ENCODE data around the gene MAPK8IP3.

MAPK8IP3 gene

GRCh38 chr16:1765826-1766225, 59.8 kb downstream of the MAPK8IP3 start:
- Histone ChIP-seq H3K4me2 (ENCODE audit: low read length) (no peak overlapping the region), H3K79me2 (ENCODE audit: low read length) (no peaks in the 10 kb centered on the region; the same call in 1 of the 2 replicates), H4K20me1 (ENCODE audit: insufficient read depth, low read length) (no peaks in the 10 kb centered on the region), H3K27me3 (ENCODE audit: low read depth, low read length) (no peaks in the 10 kb centered on the region), H3K4me3 (ENCODE audit: low read length) (no peak overlapping the region), H2AFZ (ENCODE audit: low read depth, low read length) (no peak overlapping the region), H3K27ac (ENCODE audit: low read length) (no peak overlapping the region), H3K9me3 (ENCODE audit: insufficient read depth, low read length) (no peaks in the 10 kb centered on the region), H3K36me3 (replicated peaks; ENCODE audit: low read depth, low read length) (peaks cover 6% of the 10 kb centered on the region), H3K4me1 (ENCODE audit: low read length) (peaks cover 3% of the 10 kb centered on the region; the same call in 1 of the 2 replicates), H3K9ac (ENCODE audit: low read length) (no peak overlapping the region)
- TF ChIP-seq EZH2phosphoT487 (IDR thresholded peaks at IDR 0.05; ENCODE audit: low read depth) = no peak
- no peak for TF ChIP-seq CTCF (IDR thresholded peaks at IDR 0.05; ENCODE audit: low read depth, low read length)

GRCh38 chr16:1766231-1766630, 60.2 kb downstream of the MAPK8IP3 start:
- Histone ChIP-seq H3K27me3 (ENCODE audit: low read depth, low read length) (no peaks in the 10 kb centered on the region), H3K4me1 (ENCODE audit: low read length) (peaks cover 3% of the 10 kb centered on the region; the same call in 1 of the 2 replicates), H3K36me3 (replicated peaks; ENCODE audit: low read depth, low read length) (peaks cover 6% of the 10 kb centered on the region)

GRCh38 chr16:1766701-1767100, 60.7 kb downstream of the MAPK8IP3 start:
- Histone ChIP-seq H3K9ac (ENCODE audit: low read length) (no peak overlapping the region), H3K27ac (ENCODE audit: low read length) (no peak overlapping the region), H3K4me1 (ENCODE audit: low read length) (peaks cover 3% of the 10 kb centered on the region; the same call in 1 of the 2 replicates), H3K4me3 (ENCODE audit: low read length) (no peak overlapping the region), H3K36me3 (replicated peaks; ENCODE audit: low read depth, low read length) (peaks cover 6% of the 10 kb centered on the region), H2AFZ (ENCODE audit: low read depth, low read length) (no peak overlapping the region), H4K20me1 (ENCODE audit: insufficient read depth, low read length) (no peaks in the 10 kb centered on the region), H3K4me2 (ENCODE audit: low read length) (no peak overlapping the region), H3K27me3 (ENCODE audit: low read depth, low read length) (no peaks in the 10 kb centered on the region), H3K79me2 (ENCODE audit: low read length) (peaks cover under 1% of the 10 kb centered on the region), H3K9me3 (ENCODE audit: insufficient read depth, low read length) (no peaks in the 10 kb centered on the region)
- TF ChIP-seq CTCF (IDR thresholded peaks at IDR 0.05; ENCODE audit: low read depth, low read length) (no peak), EZH2phosphoT487 (IDR thresholded peaks at IDR 0.05; ENCODE audit: low read depth) (no peak)

More at GRCh38 chr16:1766231-1766630, 60.2 kb downstream of the MAPK8IP3 start:
- TF ChIP-seq EZH2phosphoT487 (IDR thresholded peaks at IDR 0.05; ENCODE audit: low read depth) = no peak
- no peak for TF ChIP-seq CTCF (IDR thresholded peaks at IDR 0.05; ENCODE audit: low read depth, low read length)
- no peak overlapping the region for H2AFZ ChIP-seq (ENCODE audit: low read depth, low read length)
- no peak overlapping the region for H3K9ac ChIP-seq (ENCODE audit: low read length)
- no peak overlapping the region for H3K4me2 ChIP-seq (ENCODE audit: low read length)
- no peaks in the 10 kb centered on the region for H3K9me3 ChIP-seq (ENCODE audit: insufficient read depth, low read length)
- no peak overlapping the region for H3K27ac ChIP-seq (ENCODE audit: low read length)
- no peaks in the 10 kb centered on the region for H4K20me1 ChIP-seq (ENCODE audit: insufficient read depth, low read length)
- no peaks in the 10 kb centered on the region; the same call in 1 of the 2 replicates for H3K79me2 ChIP-seq (ENCODE audit: low read length)
- no peak overlapping the region for H3K4me3 ChIP-seq (ENCODE audit: low read length)

GRCh38 chr16:1767116-1767994, 61.4 kb downstream of the MAPK8IP3 start:
- peaks cover 7% of the 10 kb centered on the region for H3K79me2 ChIP-seq (ENCODE audit: low read length)
- H3K9me3 ChIP-seq (ENCODE audit: insufficient read depth, low read length) = no peaks in the 10 kb centered on the region
- H2AFZ ChIP-seq (ENCODE audit: low read depth, low read length) = no peak overlapping the region
- H3K27ac ChIP-seq (ENCODE audit: low read length) = no peak overlapping the region
- TF ChIP-seq CTCF (IDR thresholded peaks at IDR 0.05; ENCODE audit: low read depth, low read length) (no peak), EZH2phosphoT487 (IDR thresholded peaks at IDR 0.05; ENCODE audit: low read depth) (no peak)
- H3K27me3 ChIP-seq (ENCODE audit: low read depth, low read length) = no peaks in the 10 kb centered on the region
- H3K4me2 ChIP-seq (ENCODE audit: low read length) = no peak overlapping the region
- H4K20me1 ChIP-seq (ENCODE audit: insufficient read depth, low read length) = no peaks in the 10 kb centered on the region
- no peak overlapping the region for H3K4me3 ChIP-seq (ENCODE audit: low read length)
- peaks cover 9% of the 10 kb centered on the region for H3K36me3 ChIP-seq (replicated peaks; ENCODE audit: low read depth, low read length)
- H3K9ac ChIP-seq (ENCODE audit: low read length) = no peak overlapping the region
- H3K4me1 ChIP-seq (ENCODE audit: low read length) = peaks cover 3% of the 10 kb centered on the region; the same call in 1 of the 2 replicates
